Activated CD8-positive, alpha-beta memory T cell treated with anti-CD3 and anti-CD28 coated beads, Interleukin-2, amount 50 U/mL, for 4 hours (primary cell): Measurements from ENCODE around the gene TRAPPC11.

Experiments used
- DNase-seq: peaks from one replicate; pipeline ENCODE4 v3.0.0-alpha.2; 2020

Gene TRAPPC11

GRCh38 chr4:183760326-183760725 is 101.2 kb downstream of the TRAPPC11 start:
- DNase-seq: no peak
